ENCODE results near the gene SOBP.
A peak's percentile ranks its signal among the peaks of the same experiment; 100 is the strongest.
"Not testable (repeated sequence)": the region's sequence is repeated elsewhere in the genome, so short reads cannot be mapped to it uniquely, and the experiment has no call there.

SOBP gene

GRCh38 chr6:107489636-107490565 lies at the start of gene SOBP:
TSS of gene SOBP (plus strand) at chr6:107490117. CDS start at chr6:107490617, 500 bp downstream.
- no peak for DNase-seq (ENCODE audit: low read depth, low spot score)

GRCh38 chr6:107440936-107441335 lies 49.0 kb upstream of the SOBP start:
- no peak for DNase-seq (ENCODE audit: low read depth, low spot score)

- DNase-seq (ENCODE audit: low read depth, low spot score): no peak
Observed at GRCh38 chr6:107441682-107442081, 48.2 kb upstream of the SOBP start.

- DNase-seq (ENCODE audit: low read depth, low spot score): no peak
Observed at GRCh38 chr6:107442938-107443607, 46.8 kb upstream of the SOBP start.

- DNase-seq (ENCODE audit: low read depth, low spot score): no peak
Observed at GRCh38 chr6:107443608-107444267, 46.2 kb upstream of the SOBP start.

- no peak for DNase-seq (ENCODE audit: low read depth, low spot score)
Observed at GRCh38 chr6:107444277-107444676, 45.6 kb upstream of the SOBP start.

GRCh38 chr6:107447663-107448216 lies 42.2 kb upstream of the SOBP start:
- no peak for DNase-seq (ENCODE audit: low read depth, low spot score)

GRCh38 chr6:107448776-107449175 lies 41.1 kb upstream of the SOBP start:
- DNase-seq (ENCODE audit: low read depth, low spot score): no peak

GRCh38 chr6:107458672-107459282 lies 31.1 kb upstream of the SOBP start:
- no peak for DNase-seq (ENCODE audit: low read depth, low spot score)

GRCh38 chr6:107459283-107460082 lies 30.4 kb upstream of the SOBP start, which contains the start of gene PDSS2:
TSS of gene PDSS2 (minus strand) at chr6:107459564. CDS start at chr6:107459285, 279 bp downstream.
- peak; percentile 76 for DNase-seq (ENCODE audit: low read depth, low spot score)

GRCh38 chr6:107460083-107460631 lies 29.8 kb upstream of the SOBP start:
- no peak for DNase-seq (ENCODE audit: low read depth, low spot score)

GRCh38 chr6:107466062-107466461 lies 23.9 kb upstream of the SOBP start:
- DNase-seq (ENCODE audit: low read depth, low spot score): no peak

- DNase-seq (ENCODE audit: low read depth, low spot score): no peak
Observed at GRCh38 chr6:107470364-107470763, 19.6 kb upstream of the SOBP start.

GRCh38 chr6:107473660-107474059 lies 16.3 kb upstream of the SOBP start:
- no peak for DNase-seq (ENCODE audit: low read depth, low spot score)

GRCh38 chr6:107475360-107475759 lies 14.6 kb upstream of the SOBP start:
- DNase-seq (ENCODE audit: low read depth, low spot score): not testable (repeated sequence)

- not testable (repeated sequence) for DNase-seq (ENCODE audit: low read depth, low spot score)
Observed at GRCh38 chr6:107475826-107476225, 14.1 kb upstream of the SOBP start.

- DNase-seq (ENCODE audit: low read depth, low spot score): no peak
Observed at GRCh38 chr6:107479089-107479690, 10.7 kb upstream of the SOBP start.

GRCh38 chr6:107485157-107485556 lies 4.8 kb upstream of the SOBP start:
- no peak for DNase-seq (ENCODE audit: low read depth, low spot score)

- DNase-seq (ENCODE audit: low read depth, low spot score): no peak
Observed at GRCh38 chr6:107488174-107488874, 1.6 kb upstream of the SOBP start.
